ENCODE data around the gene ARRDC4.

DNA sequence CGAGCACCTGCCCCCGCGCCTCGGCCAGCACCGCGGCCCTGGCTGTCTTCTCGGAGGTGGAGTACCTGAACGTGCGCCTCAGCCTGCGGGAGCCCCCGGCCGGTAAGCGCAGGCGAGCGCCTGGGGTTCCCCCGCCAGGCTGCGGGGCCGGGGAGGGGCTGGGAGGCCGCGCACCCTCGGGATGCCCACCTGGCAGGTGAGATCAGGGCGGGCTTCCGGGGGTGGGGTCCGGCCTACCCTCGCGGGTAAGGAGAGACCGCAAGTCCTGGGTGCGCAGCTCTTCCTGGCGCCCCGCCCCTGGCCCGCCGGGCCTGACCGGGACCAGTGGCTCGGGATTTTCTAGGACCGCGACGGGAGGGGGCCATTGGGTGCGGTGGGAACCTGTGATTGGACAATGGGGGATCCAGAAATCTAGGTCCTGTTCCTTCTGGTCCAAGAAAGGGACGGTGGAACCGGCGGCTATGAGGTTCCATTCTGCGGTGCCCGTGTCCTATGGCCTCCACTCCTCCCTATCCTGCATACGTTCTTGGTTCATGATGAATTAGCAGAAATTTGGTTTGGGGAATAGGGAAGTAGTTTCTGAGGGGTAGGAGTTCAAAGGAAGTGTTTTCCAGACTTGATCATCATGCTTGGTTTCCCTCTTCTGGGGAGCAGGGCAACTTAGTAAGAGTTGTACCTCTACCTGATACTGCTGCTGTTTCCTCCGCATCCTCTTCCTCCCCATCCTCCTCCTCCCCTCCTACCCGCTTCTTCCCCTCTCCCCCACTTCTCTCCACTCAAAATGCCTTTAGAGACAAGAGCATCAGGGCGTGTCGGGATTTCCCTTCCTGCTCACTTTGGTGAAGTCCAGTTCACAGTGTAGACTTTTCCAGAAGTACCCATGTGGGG, 808 bp downstream of the ARRDC4 start:
- TF ChIP-seq CTCF (IDR thresholded peaks at IDR 0.05; ENCODE audit: low read length) (no peak), EZH2phosphoT487 (IDR thresholded peaks at IDR 0.05; ENCODE audit: low read length) (no peak), EZH2 (optimal IDR thresholded peaks at IDR 0.05; ENCODE audit: low read depth, low read length) (no peak)
